ENCODE measurements around the gene LPAR1.

LPAR1 gene

DNA sequence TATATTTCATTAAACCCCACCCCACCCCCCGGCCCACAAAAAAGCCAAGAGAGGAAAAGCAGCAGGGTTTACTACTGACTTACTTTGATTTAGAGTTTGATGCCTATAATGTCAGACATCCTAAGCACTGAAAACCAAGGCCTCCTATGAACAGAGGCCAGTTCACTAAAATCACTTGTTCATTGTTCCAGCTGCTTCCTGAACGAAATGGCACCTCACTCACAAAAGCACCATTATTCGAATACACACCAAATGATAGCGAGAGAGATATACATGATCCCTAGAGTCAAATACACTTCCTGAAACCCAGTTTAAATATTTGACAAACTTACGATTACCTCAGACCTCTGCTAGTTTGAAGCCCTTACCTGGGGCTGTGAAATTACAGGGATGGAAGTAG lies 66.6 kb downstream of the LPAR1 start:
- DNase-seq (ENCODE audit: insufficient read length) (no peak), FAIRE-seq (no peak)
- TF ChIP-seq TAF1 (IDR thresholded peaks at IDR 0.05; ENCODE audit: borderline replicate concordance, low read depth, low read length): no peak

GRCh38 chr9:110971234-110971633 lies 67.0 kb downstream of the LPAR1 start:
- DNase-seq (ENCODE audit: insufficient read length): no peak
- FAIRE-seq: no peak

DNA sequence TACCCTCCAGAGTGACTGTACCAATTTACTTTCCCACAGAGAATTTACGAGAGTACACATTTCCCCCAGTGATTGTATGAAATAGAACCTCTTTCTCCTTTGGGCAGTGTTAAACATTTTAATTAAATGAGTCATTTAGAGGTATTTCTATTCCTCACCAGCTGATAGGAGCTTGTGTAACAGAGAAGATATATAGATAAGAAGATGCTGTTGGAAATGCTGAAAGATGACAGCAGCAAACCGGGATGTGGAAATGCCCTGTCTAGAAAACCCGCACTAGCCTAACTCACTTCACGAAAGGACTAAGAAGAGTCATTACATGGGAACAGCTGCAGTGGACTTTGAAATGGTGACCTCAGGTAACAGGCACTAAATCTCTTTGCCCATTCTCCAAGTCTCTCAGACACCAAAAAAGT lies 68.3 kb downstream of the LPAR1 start:
- FAIRE-seq (no peak), DNase-seq (ENCODE audit: insufficient read length) (no peak)

More at GRCh38 chr9:110971234-110971633, 67.0 kb downstream of the LPAR1 start:
- TF ChIP-seq TAF1 (IDR thresholded peaks at IDR 0.05; ENCODE audit: borderline replicate concordance, low read depth, low read length): no peak

DNA sequence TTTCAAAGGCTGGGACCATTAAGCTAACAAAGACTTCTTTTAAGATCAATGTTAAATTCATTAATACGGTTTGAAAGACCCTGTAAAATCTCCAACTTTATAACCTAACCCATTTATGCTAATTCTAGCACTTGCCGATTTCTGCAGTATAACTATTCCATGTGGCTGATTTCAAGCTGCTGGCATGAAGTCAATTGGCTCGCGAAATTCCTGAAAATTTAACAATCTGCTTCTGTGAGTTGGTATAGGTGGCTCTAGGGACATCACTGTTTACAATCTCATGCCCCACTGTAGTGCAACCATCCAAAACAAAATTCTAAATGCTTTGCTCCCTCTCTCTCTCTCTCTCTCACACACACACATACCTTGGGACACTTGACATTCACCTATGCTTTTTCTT lies 70.2 kb downstream of the LPAR1 start:
- DNase-seq (ENCODE audit: insufficient read length): no peak
- TF ChIP-seq POLR2A (IDR thresholded peaks at IDR 0.05; ENCODE audit: low read depth, low read length) (no peak), TAF1 (IDR thresholded peaks at IDR 0.05; ENCODE audit: borderline replicate concordance, low read depth, low read length) (no peak), POLR2AphosphoS5 (IDR thresholded peaks at IDR 0.05; ENCODE audit: low read depth, low read length) (no peak)
- no peak for FAIRE-seq

More for the DNA sequence above, 68.3 kb downstream of the LPAR1 start:
- TF ChIP-seq TAF1 (IDR thresholded peaks at IDR 0.05; ENCODE audit: borderline replicate concordance, low read depth, low read length) (no peak), POLR2A (IDR thresholded peaks at IDR 0.05; ENCODE audit: low read depth, low read length) (no peak), POLR2AphosphoS5 (IDR thresholded peaks at IDR 0.05; ENCODE audit: low read depth, low read length) (no peak)

GRCh38 chr9:110967196-110967595 lies 71.1 kb downstream of the LPAR1 start:
- FAIRE-seq: no peak
- TF ChIP-seq POLR2A (IDR thresholded peaks at IDR 0.05; ENCODE audit: low read depth, low read length): no peak
- no peak for TF ChIP-seq POLR2AphosphoS5 (IDR thresholded peaks at IDR 0.05; ENCODE audit: low read depth, low read length)
- no peak for TF ChIP-seq TAF1 (IDR thresholded peaks at IDR 0.05; ENCODE audit: borderline replicate concordance, low read depth, low read length)
- no peak for DNase-seq (ENCODE audit: insufficient read length)

DNA sequence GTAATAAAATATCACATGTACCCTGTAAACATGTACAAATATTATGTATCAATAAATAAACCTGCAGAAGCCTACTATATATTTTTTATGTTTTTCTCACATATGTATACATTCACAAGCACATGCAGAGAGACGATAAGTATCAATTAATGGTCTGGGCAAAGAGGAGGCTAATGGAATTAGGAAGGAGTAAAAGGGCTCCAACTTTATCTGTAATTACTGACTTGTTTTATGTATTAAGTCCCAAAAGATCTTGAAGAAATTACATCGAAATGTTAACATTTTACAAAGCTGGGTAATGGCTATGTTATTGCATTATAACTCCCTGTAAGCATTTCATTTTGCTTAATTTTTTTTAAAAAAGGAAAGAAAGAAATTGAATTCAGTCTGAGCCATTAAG lies 78.0 kb downstream of the LPAR1 start:
- FAIRE-seq: no peak
- TF ChIP-seq POLR2AphosphoS5 (IDR thresholded peaks at IDR 0.05; ENCODE audit: low read depth, low read length) (no peak), POLR2A (IDR thresholded peaks at IDR 0.05; ENCODE audit: low read depth, low read length) (no peak), TAF1 (IDR thresholded peaks at IDR 0.05; ENCODE audit: borderline replicate concordance, low read depth, low read length) (no peak)
- no peak for DNase-seq (ENCODE audit: insufficient read length)

DNA sequence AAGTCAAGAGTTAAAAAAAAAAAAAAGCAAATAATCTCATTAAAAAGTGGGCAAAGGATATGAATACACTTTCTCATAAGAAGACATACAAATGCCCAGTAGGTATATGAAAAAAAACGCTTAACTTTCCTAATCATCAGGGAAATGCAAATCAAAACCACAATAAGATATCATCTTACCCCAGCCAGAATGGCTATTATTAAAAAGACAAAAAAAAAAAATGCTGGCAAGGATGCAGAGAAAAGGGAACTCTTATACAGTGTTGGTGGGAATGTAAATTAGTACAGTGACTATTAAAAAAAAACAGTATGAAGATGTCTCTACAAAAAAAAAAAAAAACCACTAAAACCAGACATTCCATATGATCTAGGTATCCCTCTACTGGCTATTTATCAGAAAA lies 79.4 kb downstream of the LPAR1 start:
- TF ChIP-seq POLR2AphosphoS5 (IDR thresholded peaks at IDR 0.05; ENCODE audit: low read depth, low read length) (no peak), POLR2A (IDR thresholded peaks at IDR 0.05; ENCODE audit: low read depth, low read length) (no peak), TAF1 (IDR thresholded peaks at IDR 0.05; ENCODE audit: borderline replicate concordance, low read depth, low read length) (no peak)
- FAIRE-seq (no peak), DNase-seq (ENCODE audit: insufficient read length) (no peak)

- TF ChIP-seq TAF1 (IDR thresholded peaks at IDR 0.05; ENCODE audit: borderline replicate concordance, low read depth, low read length) (no peak), POLR2AphosphoS5 (IDR thresholded peaks at IDR 0.05; ENCODE audit: low read depth, low read length) (no peak), POLR2A (IDR thresholded peaks at IDR 0.05; ENCODE audit: low read depth, low read length) (no peak)
- FAIRE-seq (peak; percentile 30), DNase-seq (ENCODE audit: insufficient read length) (no peak)
Measured at GRCh38 chr9:110954822-110955291, 83.4 kb downstream of the LPAR1 start.

DNA sequence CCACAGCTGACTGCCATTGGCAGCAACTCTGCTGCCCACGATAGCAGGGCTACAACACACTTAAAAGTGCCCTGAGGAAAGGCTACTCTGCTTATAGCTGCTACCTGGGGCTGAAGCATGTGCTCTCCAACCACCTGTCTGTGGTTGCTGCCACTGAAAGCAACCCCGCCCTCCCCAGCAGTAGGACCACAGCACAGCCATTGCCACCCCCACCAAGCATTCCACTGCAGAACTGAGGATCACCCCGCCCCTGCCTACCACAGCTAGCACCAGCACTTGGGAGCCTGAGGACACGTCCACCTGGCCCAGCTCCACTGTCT lies 85.8 kb downstream of the LPAR1 start:
- TF ChIP-seq POLR2A (IDR thresholded peaks at IDR 0.05; ENCODE audit: low read depth, low read length) (no peak), POLR2AphosphoS5 (IDR thresholded peaks at IDR 0.05; ENCODE audit: low read depth, low read length) (no peak), TAF1 (IDR thresholded peaks at IDR 0.05; ENCODE audit: borderline replicate concordance, low read depth, low read length) (no peak)
- FAIRE-seq (peak; percentile 81), DNase-seq (ENCODE audit: insufficient read length) (no peak)

- TF ChIP-seq POLR2A (IDR thresholded peaks at IDR 0.05; ENCODE audit: low read depth, low read length): no peak
- TF ChIP-seq TAF1 (IDR thresholded peaks at IDR 0.05; ENCODE audit: borderline replicate concordance, low read depth, low read length): no peak
- TF ChIP-seq POLR2AphosphoS5 (IDR thresholded peaks at IDR 0.05; ENCODE audit: low read depth, low read length): no peak
- FAIRE-seq: no peak
- DNase-seq (ENCODE audit: insufficient read length): no peak
Measured at GRCh38 chr9:110951805-110952539, 86.3 kb downstream of the LPAR1 start.

- no peak for DNase-seq (ENCODE audit: insufficient read length)
- no peak for FAIRE-seq
- TF ChIP-seq POLR2AphosphoS5 (IDR thresholded peaks at IDR 0.05; ENCODE audit: low read depth, low read length): no peak
- TF ChIP-seq TAF1 (IDR thresholded peaks at IDR 0.05; ENCODE audit: borderline replicate concordance, low read depth, low read length): no peak
- TF ChIP-seq POLR2A (IDR thresholded peaks at IDR 0.05; ENCODE audit: low read depth, low read length): no peak
Measured at GRCh38 chr9:110950041-110950645, 88.1 kb downstream of the LPAR1 start.

GRCh38 chr9:110949081-110949480 lies 89.2 kb downstream of the LPAR1 start:
- FAIRE-seq (no peak), DNase-seq (ENCODE audit: insufficient read length) (no peak)
- TF ChIP-seq TAF1 (IDR thresholded peaks at IDR 0.05; ENCODE audit: borderline replicate concordance, low read depth, low read length): no peak
- no peak for TF ChIP-seq POLR2AphosphoS5 (IDR thresholded peaks at IDR 0.05; ENCODE audit: low read depth, low read length)
- no peak for TF ChIP-seq POLR2A (IDR thresholded peaks at IDR 0.05; ENCODE audit: low read depth, low read length)
